ENCODE data around the gene ASIP.

The ASIP gene

DNA sequence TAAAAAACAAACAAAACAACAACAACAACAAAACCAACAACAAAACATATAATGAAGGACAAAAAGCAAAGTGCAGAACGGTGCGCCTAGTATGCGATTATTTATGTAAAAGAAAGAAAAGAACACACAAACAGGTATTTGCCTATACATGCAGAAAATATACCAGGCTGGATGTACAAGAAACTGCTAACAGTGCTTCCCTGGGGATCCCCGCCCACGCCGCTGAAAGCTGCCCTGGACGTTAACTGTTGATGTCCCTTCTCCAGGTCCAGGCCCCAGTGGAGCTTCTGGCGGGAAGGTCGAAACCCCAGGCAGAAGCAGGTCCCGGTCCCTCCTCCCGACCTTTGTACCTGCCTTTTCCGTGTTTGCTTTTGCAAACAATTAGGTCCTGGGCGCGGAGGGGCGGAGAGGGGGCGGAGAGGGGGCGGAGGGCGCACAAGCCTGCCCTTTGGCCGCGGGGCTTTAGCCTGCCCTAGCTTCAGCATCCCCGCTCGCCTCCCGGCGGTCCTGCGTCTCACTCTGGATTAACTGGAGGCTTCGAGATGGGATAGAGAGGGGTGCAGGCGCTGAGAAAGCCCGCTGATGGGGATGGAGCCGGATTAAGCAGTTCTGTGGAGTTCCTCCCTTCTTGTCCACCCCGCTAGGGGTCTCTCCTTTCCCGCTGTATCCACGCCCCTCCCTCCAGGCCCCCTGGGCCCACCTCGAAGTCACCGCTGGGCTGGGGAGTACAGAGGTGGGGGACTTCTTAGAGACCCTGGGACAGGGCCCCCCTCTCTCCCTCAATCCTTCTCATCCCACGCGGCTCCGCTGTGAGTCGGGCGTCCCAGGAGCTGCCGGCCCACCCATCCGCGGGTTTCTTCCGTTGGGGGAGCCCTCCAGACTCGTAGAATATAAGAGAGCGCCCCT is 70.1 kb downstream of the ASIP start:
- TF ChIP-seq, protein P1, sequence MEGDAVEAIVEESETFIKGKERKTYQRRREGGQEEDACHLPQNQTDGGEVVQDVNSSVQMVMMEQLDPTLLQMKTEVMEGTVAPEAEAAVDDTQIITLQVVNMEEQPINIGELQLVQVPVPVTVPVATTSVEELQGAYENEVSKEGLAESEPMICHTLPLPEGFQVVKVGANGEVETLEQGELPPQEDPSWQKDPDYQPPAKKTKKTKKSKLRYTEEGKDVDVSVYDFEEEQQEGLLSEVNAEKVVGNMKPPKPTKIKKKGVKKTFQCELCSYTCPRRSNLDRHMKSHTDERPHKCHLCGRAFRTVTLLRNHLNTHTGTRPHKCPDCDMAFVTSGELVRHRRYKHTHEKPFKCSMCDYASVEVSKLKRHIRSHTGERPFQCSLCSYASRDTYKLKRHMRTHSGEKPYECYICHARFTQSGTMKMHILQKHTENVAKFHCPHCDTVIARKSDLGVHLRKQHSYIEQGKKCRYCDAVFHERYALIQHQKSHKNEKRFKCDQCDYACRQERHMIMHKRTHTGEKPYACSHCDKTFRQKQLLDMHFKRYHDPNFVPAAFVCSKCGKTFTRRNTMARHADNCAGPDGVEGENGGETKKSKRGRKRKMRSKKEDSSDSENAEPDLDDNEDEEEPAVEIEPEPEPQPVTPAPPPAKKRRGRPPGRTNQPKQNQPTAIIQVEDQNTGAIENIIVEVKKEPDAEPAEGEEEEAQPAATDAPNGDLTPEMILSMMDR (IDR thresholded peaks at IDR 0.05; ENCODE audit: control insufficient read depth, extremely low read depth, insufficient read depth): no peak
- no peak overlapping the region for H3K4me3 ChIP-seq (ENCODE audit: low read depth, low read length)
- no peak for DNase-seq (ENCODE audit: low read depth)

- TF ChIP-seq, protein P1 (IDR thresholded peaks at IDR 0.05; ENCODE audit: control insufficient read depth, extremely low read depth, insufficient read depth): no peak
- no peak overlapping the region for H3K4me3 ChIP-seq (ENCODE audit: low read depth, low read length)
- no peak for DNase-seq (ENCODE audit: low read depth)
Measured at GRCh38 chr20:34312024-34312460, 70.8 kb downstream of the ASIP start.

GRCh38 chr20:34312544-34313217 is 71.5 kb downstream of the ASIP start:
- TF ChIP-seq, protein P1 (IDR thresholded peaks at IDR 0.05; ENCODE audit: control insufficient read depth, extremely low read depth, insufficient read depth): peak; percentile 100
- peak overlapping the region; percentile 21; the same call in 1 of the 2 replicates for H3K4me3 ChIP-seq (ENCODE audit: low read depth, low read length)
- DNase-seq (ENCODE audit: low read depth): peak; percentile 50

- H3K4me3 ChIP-seq (ENCODE audit: low read depth, low read length): no peak overlapping the region
- TF ChIP-seq, protein P1 (IDR thresholded peaks at IDR 0.05; ENCODE audit: control insufficient read depth, extremely low read depth, insufficient read depth): no peak
- DNase-seq (ENCODE audit: low read depth): no peak
Measured at GRCh38 chr20:34315236-34315635, 74.0 kb downstream of the ASIP start.

DNA sequence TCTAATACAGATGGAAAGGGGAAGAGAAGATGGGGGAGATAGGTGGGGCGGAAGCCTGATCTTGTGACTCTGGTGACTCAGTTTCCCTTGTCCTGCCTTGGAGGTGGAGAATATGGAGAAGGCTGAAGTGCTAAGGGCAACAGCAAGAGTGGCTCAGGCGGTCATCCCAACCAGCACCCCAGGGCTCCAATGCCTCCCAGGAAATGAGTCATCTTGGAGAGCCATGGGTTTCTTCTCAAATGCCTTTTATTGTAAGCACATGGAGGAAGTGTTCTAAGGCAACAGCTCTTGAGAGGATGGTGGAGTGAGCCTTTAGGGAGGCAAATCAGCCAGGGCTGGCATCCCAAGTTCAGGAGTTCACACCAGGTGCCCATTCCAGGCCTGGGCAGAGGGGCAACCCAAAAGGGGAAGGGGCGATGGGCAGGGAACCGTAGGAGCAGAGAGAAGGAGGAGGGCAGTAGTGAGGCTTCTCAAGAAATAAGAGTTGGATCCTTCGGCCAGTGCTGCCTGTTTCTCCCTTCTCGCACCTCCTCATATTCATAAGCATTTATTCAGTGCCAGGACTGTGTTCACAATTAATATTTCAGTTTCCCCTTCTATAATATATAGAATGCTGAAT is 75.1 kb downstream of the ASIP start:
- no peak for DNase-seq (ENCODE audit: low read depth)
- TF ChIP-seq, protein P1 (IDR thresholded peaks at IDR 0.05; ENCODE audit: control insufficient read depth, extremely low read depth, insufficient read depth): no peak

More for the DNA sequence above, 75.1 kb downstream of the ASIP start:
- no peak overlapping the region for H3K4me3 ChIP-seq (ENCODE audit: low read depth, low read length)
